Uterus (tissue), 4 donors: ENCODE data around the gene CFAP43. TPM values are rescaled to one million over a fixed set of nuclear protein-coding genes. Genes with fewer than 3 reads are reported as not detected.

ENCODE experiments used
- DNase-seq, 2 donors: peaks; one replicate each; pipeline ENCODE4 v3.0.0-alpha.2; 2019 to 2020
- H3K27ac ChIP-seq, 2 donors: fragments of 200-600 bp; sonication (generic); 1 replicate in 1 of 2; 2 replicates in 1 of 2; pipeline ENCODE4 v1.5.1; 2016 to 2018
- H3K27me3 ChIP-seq, 2 donors: fragments of 200-600 bp; sonication (generic); one replicate each; pipeline ENCODE4 v1.5.1; 2018 to 2019; ENCODE audit warnings: control low read depth in 1 of 2
- H3K36me3 ChIP-seq, 2 donors: fragments of 200-600 bp; sonication (generic); one replicate each; pipeline ENCODE4 v1.5.1; 2019; ENCODE audit warnings: control low read depth in 1 of 2
- H3K4me1 ChIP-seq, 2 donors: fragments of 200-600 bp; sonication (generic); one replicate each; pipeline ENCODE4 v1.5.1; 2018 to 2019; ENCODE audit warnings: control low read depth in 1 of 2
- H3K4me3 ChIP-seq, 2 donors: fragments of 200-600 bp; sonication (generic); 1 replicate in 1 of 2; 2 replicates in 1 of 2; pipeline ENCODE4 v1.5.1; 2018 to 2019; ENCODE audit warnings: mild to moderate bottlenecking in 1 of 2
- H3K9me3 ChIP-seq, 2 donors: fragments of 200-600 bp; sonication (generic); one replicate each; pipeline ENCODE4 v1.5.1; 2019; ENCODE audit warnings: control low read depth in 1 of 2
- CTCF ChIP-seq, 4 experiments: fragments of 200-600 bp in 2 of 4; fragments of 450-650 bp in 2 of 4; sonication (generic) in 2 of 4; IDR thresholded peaks; one replicate each; pipeline ENCODE4 v1.5.1; 2016 to 2019; ENCODE audit warnings: antibody characterized with exemption in 4 of 4, mild to moderate bottlenecking in 2 of 4, moderate library complexity in 1 of 4
- POLR2A ChIP-seq, 2 donors: fragments of 450-650 bp; IDR thresholded peaks; one replicate each; pipeline ENCODE4 v1.6.1; 2016; ENCODE audit warnings: antibody characterized with exemption in 2 of 2, mild to moderate bottlenecking in 1 of 2, moderate library complexity in 1 of 2
- intact Hi-C: fragments of 100-400 bp; cut with DNase I; formaldehyde crosslinking; loops from one replicate; pipeline ENCODE4 v1.15.1; 2023; ENCODE audit warnings: low total_unique reads
- total RNA-seq, 4 donors: library from RNA; depleted of rRNA in 3 of 4; stranded (reverse); fragments of >200 nt in 3 of 4; gene quantifications; one replicate each; pipeline versions ENCODE4 v1.1.0 to v1.2.4, GENCODE V29; 2014 to 2023
- donor health status: DM: yes; HTN: yes; CAD: no.

Gene CFAP43
- total RNA-seq, result 10 to 100 TPM in 1 of 4 donors, 1 to 10 TPM in 3; 3.1 to 23.8 (median 3.8) TPM

GRCh38 chr10:104231784-104232612 is at the start of gene CFAP43:
Gene CFAP43 (minus strand): TSS chr10:104232364. CDS start chr10:104232246, 118 bp downstream.
- no peaks in the 10 kb centered on the region for H3K27me3 ChIP-seq
- no peaks in the 10 kb centered on the region for H3K4me1 ChIP-seq
- peak within 1 kb of the TSS; percentile 60 to 78 for H3K4me3 ChIP-seq
- H3K9me3 ChIP-seq, result no peaks in the 10 kb centered on the region
- intact Hi-C loops, result no loop called here
- DNase-seq, result peak; percentile 98
- TF ChIP-seq CTCF (IDR thresholded peaks at IDR 0.05), result peak in 1 of 4 experiments; percentile 10
- peak; percentile 40 to 68 for TF ChIP-seq POLR2A (IDR thresholded peaks at IDR 0.05)
- peak within 1 kb of the TSS in 1 of 2 donors; percentile 51 for H3K27ac ChIP-seq
- H3K36me3 ChIP-seq, result no peaks in the 10 kb centered on the region

GRCh38 chr10:104281694-104282093 is 49.5 kb upstream of the CFAP43 start:
- no peaks in the 10 kb centered on the region for H3K27me3 ChIP-seq
- H3K4me1 ChIP-seq, result no peaks in the 10 kb centered on the region
- intact Hi-C loops, result no loop called here
- TF ChIP-seq CTCF (IDR thresholded peaks at IDR 0.05) (no peak), POLR2A (IDR thresholded peaks at IDR 0.05) (no peak)
- no peak for DNase-seq
- H3K9me3 ChIP-seq, result no peaks in the 10 kb centered on the region
- no peaks in the 10 kb centered on the region for H3K36me3 ChIP-seq
- H3K27ac ChIP-seq, result no peak overlapping the region
- no peak overlapping the region for H3K4me3 ChIP-seq

GRCh38 chr10:104279550-104280259 is 47.5 kb upstream of the CFAP43 start:
- no peak for TF ChIP-seq CTCF (IDR thresholded peaks at IDR 0.05)
- TF ChIP-seq POLR2A (IDR thresholded peaks at IDR 0.05), result no peak
- intact Hi-C loops, result no loop called here
- no peak overlapping the region for H3K4me3 ChIP-seq
- no peaks in the 10 kb centered on the region for H3K27me3 ChIP-seq
- no peaks in the 10 kb centered on the region for H3K36me3 ChIP-seq
- no peaks in the 10 kb centered on the region for H3K9me3 ChIP-seq
- DNase-seq, result no peak
- H3K4me1 ChIP-seq, result no peaks in the 10 kb centered on the region
- no peak overlapping the region for H3K27ac ChIP-seq

- TF ChIP-seq CTCF (IDR thresholded peaks at IDR 0.05) (no peak), POLR2A (IDR thresholded peaks at IDR 0.05) (no peak)
- Histone ChIP-seq H3K4me3 (no peak overlapping the region), H3K9me3 (no peaks in the 10 kb centered on the region), H3K4me1 (no peaks in the 10 kb centered on the region), H3K36me3 (no peaks in the 10 kb centered on the region), H3K27ac (no peak overlapping the region), H3K27me3 (no peaks in the 10 kb centered on the region)
- no peak for DNase-seq
- intact Hi-C loops, result no loop called here
Measured at GRCh38 chr10:104277785-104278184, 45.6 kb upstream of the CFAP43 start.

GRCh38 chr10:104276192-104276591 is 44.0 kb upstream of the CFAP43 start:
- no peaks in the 10 kb centered on the region for H3K4me1 ChIP-seq
- no peak overlapping the region for H3K4me3 ChIP-seq
- intact Hi-C loops, result no loop called here
- no peaks in the 10 kb centered on the region for H3K27me3 ChIP-seq
- no peak overlapping the region for H3K27ac ChIP-seq
- H3K9me3 ChIP-seq, result no peaks in the 10 kb centered on the region
- DNase-seq, result no peak
- no peaks in the 10 kb centered on the region for H3K36me3 ChIP-seq
- no peak for TF ChIP-seq CTCF (IDR thresholded peaks at IDR 0.05)
- no peak for TF ChIP-seq POLR2A (IDR thresholded peaks at IDR 0.05)
